Measurements from ENCODE around the gene MRPS34.

DNA sequence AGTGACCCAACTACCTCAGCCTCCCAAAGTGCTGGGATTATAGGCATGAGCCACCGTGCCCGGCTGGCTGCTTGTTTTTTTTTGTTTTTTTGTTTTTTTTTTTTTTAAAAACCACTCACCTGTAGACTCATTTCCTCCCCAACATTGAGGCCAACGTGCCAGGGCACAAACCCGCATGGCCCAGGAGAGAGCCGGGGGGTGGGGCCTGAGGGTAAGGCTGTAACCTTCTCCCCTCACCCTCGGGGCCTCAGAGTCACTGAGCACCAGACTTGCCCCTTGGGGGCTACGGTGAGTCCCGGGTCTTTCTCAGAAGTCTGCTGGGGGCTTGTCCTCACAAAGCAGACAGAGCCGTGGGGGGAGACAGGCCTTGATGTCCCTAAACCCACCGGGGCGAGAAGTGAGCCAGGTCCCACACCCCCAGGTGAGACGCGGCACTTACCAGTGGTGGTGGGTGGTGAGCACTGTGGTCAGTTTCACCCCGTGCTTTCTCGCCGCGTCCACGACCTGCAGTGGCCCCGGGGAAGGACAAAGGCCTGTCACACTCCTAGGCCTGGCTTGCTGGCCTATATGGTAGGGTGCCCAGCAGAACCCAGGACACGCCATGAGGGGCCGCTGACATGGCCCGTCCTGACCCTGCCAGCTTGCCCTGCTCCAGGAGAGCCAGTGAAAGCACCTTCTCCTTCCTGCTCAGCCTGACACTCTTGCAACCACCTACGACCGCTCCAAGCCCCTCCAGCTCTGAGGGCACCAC is 49.1 kb upstream of the MRPS34 start:
- TF ChIP-seq, protein P1, sequence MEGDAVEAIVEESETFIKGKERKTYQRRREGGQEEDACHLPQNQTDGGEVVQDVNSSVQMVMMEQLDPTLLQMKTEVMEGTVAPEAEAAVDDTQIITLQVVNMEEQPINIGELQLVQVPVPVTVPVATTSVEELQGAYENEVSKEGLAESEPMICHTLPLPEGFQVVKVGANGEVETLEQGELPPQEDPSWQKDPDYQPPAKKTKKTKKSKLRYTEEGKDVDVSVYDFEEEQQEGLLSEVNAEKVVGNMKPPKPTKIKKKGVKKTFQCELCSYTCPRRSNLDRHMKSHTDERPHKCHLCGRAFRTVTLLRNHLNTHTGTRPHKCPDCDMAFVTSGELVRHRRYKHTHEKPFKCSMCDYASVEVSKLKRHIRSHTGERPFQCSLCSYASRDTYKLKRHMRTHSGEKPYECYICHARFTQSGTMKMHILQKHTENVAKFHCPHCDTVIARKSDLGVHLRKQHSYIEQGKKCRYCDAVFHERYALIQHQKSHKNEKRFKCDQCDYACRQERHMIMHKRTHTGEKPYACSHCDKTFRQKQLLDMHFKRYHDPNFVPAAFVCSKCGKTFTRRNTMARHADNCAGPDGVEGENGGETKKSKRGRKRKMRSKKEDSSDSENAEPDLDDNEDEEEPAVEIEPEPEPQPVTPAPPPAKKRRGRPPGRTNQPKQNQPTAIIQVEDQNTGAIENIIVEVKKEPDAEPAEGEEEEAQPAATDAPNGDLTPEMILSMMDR (conservative IDR thresholded peaks at IDR 0.05; ENCODE audit: low read depth, low read length): no peak
- no peak for TF ChIP-seq EZH2 (IDR thresholded peaks at IDR 0.05; ENCODE audit: borderline replicate concordance, low read depth, low read length, poor library complexity, severe bottlenecking)
